Upper lobe of left lung (tissue), 4 donors: ENCODE data around the gene ADRA2A.

Experiments
- CTCF ChIP-seq, 6 experiments: fragments of 450-650 bp in 4 of 6; fragments of 200-600 bp in 2 of 6; sonication (generic) in 2 of 6; IDR thresholded peaks; one replicate each; pipeline ENCODE4 v1.5.1; 2016 to 2019; ENCODE audit warnings: antibody characterized with exemption in 6 of 6
- EP300 ChIP-seq, 4 donors: sonication (generic); formaldehyde crosslinking; IDR thresholded peaks; one replicate each; pipeline ENCODE4 v1.5.1; 2017; ENCODE audit warnings: antibody characterized with exemption in 4 of 4, control low read depth in 2 of 4

- TF ChIP-seq EP300 (IDR thresholded peaks at IDR 0.05) (no peak), CTCF (IDR thresholded peaks at IDR 0.05) (no peak)
Observed at GRCh38 chr10:111117528-111118277, 40.9 kb downstream of the ADRA2A start.
